Hippocampal formation (tissue), 2 donors: Measurements from ENCODE around the gene HTR6.
A peak's percentile ranks its signal among the peaks of the same experiment; 100 is the strongest.
"Not testable (repeated sequence)": the region's sequence is repeated elsewhere in the genome, so short reads cannot be mapped to it uniquely, and the experiment has no call there.

ENCODE experiments used
- DNase-seq, 2 donors: peaks; one replicate each; lab custom pipeline; 2025; lab: John Stamatoyannopoulos, UW

HTR6 gene

DNA sequence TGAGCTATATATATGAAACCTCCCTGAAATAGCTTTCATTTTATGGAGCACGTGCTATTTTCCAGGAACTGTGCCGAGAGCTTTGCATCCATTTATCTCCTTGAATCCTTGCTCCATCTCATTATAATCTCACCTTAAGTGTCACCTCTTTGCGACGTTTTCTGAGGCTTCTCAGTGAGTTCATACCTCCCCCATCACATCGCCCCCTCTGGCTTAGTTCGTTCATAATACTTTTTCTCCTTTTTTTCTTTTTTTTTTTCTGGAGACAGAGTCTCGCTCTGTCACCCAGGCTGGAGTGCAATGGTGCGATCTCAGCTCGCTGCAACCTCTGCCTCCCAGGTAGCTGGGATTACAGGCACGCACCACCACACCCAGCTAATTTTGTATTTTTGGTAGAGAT lies 25.4 kb upstream of the HTR6 start:
- not testable (repeated sequence) for DNase-seq

GRCh38 chr1:19639999-19640362 lies 24.7 kb upstream of the HTR6 start:
- DNase-seq, result no peak

DNA sequence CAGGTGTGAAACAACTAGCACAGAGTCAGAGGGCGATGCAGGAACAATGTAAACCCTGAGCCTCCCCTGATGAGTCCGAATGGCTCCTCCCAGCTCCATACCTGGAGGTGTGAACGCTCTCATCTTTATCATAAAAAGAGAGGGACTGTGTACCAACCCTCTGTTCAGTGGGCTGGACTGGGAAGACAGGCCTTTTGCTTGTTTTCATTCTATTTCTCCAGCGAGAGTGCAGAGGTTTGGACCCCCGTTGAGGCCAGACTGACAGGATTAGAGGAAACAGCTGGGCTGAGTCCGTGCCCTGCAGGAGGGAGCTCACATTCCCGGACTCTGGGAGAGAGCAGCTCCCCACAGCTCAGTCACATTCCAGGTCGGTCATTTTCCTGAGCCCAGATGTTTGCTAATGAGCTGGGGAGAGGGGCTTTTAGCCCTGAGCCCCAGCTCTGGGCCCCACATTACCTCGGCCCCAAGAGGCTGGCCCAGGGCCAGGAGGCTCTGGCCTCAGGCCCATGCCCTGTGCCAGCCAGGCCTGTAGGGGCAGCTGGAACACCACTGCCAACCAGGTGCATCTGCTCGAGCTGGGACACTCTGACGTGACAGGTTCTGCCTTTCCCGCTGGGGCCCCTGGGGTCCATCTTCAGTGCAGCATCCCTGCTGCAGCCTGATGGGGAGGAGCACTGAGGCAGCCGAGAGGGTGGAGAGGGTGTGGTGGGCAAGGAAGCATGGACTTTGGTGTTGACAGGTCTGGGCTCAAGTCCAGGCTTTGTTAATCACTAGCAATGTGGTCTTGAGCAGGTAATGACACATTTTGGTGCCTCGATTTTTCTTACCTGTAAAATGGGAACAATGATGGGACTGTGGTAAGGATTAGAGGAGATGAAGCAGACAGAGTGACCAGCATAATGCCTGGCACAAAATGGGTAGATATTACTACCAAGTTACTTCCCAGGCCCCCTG lies 24.0 kb upstream of the HTR6 start:
- DNase-seq, result no peak

GRCh38 chr1:19643121-19643520 lies 21.6 kb upstream of the HTR6 start:
- no peak for DNase-seq

GRCh38 chr1:19643602-19644394 lies 20.9 kb upstream of the HTR6 start, which contains the start of gene NBL1:
Gene NBL1, plus strand, starts transcription at chr1:19644311. Its CDS starts 10,720 bp downstream, at chr1:19655031.
- DNase-seq, result no peak

DNA sequence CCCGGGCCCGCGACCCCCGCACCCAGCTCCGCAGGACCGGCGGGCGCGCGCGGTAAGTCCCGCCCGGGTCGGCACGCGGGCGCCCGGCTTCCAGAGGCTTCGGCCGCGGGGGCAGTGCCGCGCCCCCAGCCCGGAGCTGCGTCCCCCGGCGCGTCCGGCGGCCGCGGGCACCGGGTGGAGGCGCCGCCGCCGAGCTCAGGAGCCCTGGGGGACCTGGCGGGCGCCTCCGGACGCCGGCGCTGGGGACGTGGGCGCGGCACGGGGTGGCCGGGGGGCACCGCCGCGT lies 20.3 kb upstream of the HTR6 start:
- no peak for DNase-seq

DNA sequence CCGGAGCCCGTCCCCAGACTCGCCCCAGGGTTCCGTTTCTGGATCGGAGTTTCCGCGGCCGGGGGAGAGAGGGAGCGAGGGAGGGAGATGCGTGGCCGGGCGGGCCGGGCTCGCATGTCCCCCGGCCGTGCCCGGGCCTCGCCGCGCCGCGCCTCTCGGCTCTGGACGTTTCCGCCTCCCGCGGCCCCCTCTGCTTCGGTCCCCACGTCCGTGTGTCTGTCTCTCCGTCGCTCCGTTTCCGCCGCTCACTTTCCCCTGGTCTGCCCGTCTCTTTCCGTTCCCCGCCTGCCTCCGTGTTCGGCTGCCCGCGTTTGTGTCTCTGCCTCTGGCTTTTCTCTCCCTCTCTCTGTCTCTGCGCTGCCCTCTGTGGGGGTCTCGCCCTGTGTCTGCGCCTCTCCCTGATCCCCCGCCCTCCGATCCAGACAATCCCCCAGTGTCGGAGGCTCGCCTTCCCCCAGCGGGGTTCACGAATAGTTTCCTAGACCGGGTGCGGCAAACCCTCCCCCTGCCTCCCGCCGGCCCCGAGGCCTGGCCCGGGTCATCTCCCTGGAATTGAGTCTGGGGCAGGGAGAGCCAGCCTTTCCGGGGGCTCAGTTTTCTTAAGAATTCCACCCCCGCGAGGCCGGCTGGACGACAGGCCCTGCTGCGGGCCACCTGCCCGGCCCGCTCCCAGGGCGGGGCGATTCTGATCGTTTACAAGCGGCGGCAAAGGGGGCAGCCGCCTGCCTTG lies 19.8 kb upstream of the HTR6 start:
- DNase-seq, result no peak

DNA sequence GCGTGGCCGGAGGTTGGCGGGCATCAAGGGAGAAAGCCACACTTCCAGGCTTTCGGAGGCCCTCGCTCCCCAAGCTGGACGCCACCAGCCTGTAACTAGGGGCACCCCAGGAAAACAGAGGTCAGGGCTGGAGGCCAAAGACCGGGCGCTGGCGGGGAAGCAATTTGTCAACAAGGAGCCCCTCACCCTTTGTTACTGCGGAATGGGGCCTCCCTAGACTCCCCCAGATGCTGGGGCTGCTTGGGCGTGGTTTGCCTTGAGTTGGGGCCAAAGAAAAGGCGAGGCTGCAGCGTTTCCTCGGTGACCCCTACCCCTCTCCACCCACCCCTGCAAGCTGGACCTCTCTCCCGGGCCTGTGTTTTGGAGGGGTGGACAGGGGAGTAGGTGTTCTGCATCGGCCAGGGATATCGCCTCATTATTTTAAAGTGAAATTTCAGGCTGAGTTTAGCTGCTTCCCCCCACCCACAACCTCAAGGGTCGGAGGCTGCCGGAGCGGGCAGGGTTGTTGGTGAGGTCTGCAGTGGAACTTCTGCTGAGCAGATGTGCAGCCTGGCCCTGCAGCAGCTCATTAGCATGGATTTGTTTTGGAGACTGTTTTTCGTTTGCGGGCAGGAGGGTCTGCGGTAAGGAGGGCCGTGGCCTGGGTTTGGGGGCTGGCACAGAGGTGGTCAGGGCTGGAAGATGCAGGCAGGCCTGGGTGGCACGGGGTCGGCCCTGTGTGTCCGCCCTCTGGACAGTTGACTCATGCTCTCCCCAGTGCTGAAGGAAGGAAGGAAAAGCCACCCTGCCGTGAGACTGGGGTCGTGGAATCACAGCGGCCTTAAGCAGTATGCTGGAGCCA lies 19.0 kb upstream of the HTR6 start:
- DNase-seq, result no peak

DNA sequence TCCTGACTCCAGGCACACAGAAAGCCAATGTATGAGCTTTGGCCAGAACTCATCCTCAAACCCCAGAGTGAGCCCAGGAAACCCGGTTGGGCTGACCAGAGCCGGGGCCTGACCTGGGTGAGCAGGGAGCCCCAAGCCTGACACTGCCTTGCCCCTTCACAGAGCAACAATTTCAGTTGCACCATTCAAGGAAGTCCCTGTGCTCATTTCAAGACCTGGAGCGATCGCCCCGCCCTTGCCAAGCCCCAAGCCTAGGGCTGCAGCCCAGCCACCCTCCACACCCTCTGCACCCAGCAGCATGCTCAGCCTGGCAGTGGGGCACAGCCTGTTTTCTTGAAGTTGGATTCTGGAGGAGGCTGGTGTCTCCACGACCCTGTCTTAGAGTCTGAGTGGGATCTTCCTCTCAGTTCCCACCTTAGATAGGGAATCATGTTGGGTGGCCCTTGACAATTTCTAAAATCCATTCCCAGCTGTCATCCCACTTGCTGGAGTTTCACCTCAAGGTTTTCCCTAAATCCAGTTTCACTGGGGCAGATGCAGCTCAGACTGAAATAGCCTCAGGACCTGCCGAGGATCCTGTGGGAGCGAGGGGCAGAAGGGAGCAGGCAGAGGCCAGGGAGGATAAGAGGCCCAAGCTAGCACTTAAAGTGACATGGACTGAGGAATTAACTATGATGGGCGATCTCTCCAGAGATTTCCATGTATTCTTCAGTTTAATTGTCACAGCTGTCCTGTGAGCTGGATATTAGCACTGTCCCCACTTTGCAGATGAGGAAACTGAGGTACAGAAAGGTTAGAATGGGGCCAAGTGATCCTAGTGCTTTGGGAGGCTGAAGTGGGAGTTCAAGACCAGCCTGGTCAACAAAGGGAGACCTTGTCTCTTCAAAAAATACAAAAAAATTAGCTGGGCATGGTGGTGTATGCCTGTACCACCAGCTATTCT lies 18.0 kb upstream of the HTR6 start:
- DNase-seq, result no peak

DNA sequence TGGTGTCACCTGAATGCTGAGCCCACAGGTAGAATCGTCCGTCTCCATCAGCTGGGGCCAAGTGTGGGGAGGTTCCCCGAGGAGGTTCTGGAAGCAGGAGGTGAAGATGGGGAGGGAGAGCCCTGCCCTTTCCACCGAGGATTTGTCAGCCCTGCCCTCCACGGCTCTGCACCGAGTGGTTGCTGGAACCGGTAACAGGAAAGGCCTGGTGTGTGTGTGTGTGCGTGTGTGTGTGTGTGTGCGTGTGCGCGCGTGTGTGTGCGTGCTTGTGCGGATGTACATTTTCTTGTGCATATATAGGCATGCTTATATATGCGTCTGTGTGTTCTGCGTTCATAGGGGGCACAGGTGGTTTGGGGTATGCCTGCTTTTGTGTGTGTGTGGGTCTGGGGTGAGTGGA lies 17.0 kb upstream of the HTR6 start:
- DNase-seq, result no peak

DNA sequence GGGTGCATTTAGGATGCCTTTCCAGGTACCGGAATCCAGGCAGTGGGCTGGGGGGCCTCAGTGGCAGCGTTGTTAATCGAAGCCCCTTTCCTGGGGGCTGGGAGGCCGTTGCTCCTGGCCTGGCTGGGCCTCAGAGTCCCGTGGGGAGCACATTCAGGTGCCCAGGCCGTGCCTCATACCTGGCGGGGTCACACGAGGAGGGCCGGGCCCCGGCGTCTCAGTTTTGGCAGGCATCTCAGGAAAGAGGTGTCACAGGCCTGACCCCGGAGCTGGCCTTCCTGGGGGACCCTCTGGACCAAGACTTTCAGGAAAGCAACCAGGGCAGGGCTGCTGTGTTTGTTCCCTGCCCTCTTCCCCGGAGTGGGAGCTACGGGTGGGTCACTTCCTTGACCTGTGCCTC lies 16.4 kb upstream of the HTR6 start:
- DNase-seq, result no peak

DNA sequence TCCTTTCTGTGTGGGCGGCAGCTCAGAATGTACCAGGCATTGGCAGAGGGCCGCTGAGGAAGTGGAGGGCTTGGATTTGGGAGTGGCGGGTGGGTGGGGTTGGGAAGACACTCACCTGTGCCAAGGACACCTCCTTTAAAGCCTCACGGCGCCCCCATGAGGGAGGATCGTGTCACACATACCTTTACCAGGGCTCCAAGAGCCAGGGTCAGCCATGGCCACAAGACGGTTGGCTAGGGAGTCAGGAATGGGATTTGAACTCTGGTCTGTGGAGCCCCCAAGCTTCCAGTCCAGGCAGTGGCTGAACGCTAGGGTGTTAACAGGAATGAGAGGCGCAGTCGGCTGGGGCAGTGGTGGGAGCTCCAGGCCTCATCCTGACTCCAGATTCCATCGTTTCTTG lies 16.0 kb upstream of the HTR6 start:
- no peak for DNase-seq

DNA sequence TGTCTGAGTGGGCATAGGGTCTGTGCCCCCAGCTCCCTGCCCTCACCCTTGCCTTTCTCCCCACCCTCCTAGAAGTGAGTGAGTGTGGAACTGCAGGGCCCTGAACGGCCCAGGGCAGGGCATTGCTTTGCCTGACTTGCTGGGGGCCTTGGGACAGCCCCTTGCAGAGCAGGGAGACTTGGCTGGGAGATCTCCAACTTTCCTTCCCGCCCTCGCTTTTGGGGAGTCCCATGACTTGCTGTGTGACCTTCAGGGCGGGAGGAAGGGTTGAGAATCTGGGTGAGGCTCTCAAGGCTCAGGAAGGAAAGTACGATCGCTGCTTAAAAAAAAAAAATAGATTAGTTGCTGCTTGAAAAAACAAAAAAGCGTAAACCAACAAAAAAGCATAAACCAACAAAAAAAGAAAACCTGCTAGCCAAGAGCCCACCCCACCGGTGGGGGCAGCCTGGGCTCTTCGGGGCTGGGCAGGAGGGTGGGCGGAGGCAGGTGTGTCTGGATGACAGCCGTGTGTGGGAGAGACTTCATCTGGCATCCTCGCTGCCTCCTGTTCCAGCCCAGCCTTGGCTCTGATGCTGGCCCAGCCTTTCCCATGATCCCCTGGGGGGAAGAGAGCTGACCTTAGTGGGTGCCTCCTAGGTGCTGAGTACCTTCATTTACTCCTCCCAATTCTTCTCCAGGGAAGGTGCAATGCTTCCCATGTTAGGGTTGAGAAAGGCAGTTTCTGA lies 14.1 kb upstream of the HTR6 start:
- no peak for DNase-seq

DNA sequence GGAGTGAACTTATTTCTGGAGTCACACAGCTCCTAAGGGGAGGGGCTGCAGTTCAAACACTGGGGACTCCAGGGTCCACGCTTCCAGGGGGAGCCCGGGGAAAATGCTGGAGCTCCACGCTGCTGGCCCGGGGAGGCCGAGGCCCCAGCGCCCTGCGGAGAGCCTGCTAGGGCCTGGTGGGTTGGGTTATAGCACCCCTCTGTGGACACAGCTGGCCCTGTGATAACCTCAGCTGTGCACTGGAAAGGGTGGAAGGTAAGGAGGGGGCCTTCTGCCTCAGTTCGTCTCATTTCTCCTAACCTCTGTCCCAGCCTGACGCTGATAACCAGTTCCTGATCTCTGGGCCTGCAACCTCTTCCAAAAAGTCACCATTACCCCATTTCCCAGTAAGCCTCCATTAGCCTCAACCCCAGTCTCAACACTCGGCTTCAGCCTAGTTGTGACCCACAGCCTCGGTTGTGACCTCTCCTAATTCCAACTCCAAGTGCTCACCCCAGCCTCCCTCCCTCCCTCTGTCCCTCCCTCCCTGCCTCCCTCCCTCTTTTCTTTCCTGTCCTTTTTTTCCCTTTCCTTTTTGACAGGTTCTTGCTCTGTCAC lies 13.4 kb upstream of the HTR6 start:
- peak in 1 of 2 donors; percentile 35 for DNase-seq

GRCh38 chr1:19654386-19654785 lies 10.3 kb upstream of the HTR6 start:
- no peak for DNase-seq

DNA sequence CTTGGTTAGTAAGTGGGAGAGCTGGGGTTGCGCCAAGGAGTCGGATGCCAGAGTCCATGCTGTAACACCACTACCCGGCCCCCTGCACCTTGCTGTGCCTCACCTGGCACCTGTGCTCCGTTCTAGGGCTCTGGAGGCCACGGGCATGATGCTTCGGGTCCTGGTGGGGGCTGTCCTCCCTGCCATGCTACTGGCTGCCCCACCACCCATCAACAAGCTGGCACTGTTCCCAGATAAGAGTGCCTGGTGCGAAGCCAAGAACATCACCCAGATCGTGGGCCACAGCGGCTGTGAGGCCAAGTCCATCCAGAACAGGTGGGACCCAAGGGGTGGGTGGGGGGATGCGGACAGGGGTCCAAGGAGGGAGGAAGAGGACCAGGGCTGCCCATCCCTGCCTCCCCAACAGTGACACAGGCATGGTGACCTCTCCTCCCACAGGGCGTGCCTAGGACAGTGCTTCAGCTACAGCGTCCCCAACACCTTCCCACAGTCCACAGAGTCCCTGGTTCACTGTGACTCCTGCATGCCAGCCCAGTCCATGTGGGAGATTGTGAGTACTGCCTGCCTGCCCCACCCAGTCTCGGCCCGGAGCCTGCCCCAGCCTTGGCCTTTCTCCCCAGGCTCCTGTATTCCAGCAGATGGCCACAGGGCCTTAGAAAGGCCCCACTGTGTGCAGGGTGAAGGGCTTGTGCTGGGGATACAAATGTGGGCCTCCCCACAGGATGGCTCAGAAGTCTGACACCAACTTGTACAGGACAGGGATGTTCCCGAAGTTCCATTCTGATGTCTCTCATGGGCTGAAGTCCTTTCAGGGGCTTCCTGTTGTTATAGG lies 9.6 kb upstream of the HTR6 start:
- DNase-seq, result no peak

DNA sequence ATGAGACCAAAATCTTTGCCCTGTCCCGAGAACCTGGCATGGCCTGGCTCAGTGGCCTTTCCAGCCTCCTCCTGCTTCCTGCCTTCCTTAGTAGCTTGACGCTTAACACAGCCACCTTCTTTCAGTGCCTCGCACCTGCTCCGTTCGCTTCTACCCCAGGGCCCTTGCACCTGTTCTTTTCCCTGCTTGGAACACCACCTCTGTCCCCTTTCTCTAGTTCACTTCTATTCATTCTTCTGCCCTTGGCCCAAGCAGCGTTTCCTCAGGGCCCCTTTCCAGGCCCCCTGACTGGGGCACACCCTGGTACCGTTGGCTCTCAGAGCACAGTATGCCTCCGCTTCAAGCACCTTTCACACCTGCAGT lies 9.0 kb upstream of the HTR6 start:
- no peak for DNase-seq

DNA sequence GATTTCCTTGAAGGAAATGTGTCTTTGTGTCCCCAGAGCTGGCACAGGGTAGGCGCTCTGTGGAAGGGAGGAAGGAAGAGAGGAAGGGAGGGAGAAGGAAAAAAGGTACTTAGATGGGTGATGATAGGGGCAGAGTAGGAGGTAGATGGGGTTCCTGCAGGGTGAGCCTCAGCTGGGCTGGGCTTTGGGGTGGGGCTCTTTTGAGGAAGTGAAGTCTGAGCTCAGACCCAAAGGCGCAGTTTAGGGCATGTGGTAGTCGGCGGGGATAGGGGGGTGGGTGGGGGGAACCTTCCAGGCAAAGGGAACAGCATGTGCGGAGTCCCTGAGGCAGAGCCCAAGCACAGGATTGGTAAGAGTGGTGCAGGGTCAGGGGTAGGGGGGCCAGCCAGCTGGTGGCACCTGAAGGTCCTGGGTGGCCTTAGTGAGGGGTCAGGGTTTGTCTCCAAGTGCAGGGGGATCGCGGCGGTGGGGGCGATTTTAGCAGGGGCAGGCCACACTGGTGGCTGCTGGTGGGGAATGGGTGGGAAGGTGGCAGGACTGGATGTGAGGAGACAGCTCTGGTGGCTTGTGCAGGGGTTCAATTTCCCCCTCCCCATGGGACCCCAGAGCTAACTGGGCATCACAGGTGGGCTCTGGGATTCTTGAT lies 8.4 kb upstream of the HTR6 start:
- no peak for DNase-seq
